A673 (cell line): ENCODE data around the gene LRP1-AS. TPM values are rescaled to one million over a fixed set of nuclear protein-coding genes. Genes with fewer than 3 reads are reported as not detected.

ENCODE experiments used
- Bru-seq: library from RNA; stranded (reverse); fragments of 400-500 nt; gene quantifications from one replicate; lab custom pipeline; 2021; lab: Mats Ljungman, UMichigan
- BruChase-seq, 2 experiments: library from RNA; stranded (reverse); fragments of 400-500 nt; gene quantifications; one replicate each; lab custom pipeline; 2021; lab: Mats Ljungman, UMichigan
- BruUV-seq: library from RNA; stranded (reverse); fragments of 400-500 nt; replicated peaks from 2 replicates; lab custom pipeline; 2021; lab: Mats Ljungman, UMichigan
- CTCF ChIA-PET: fragments of 300-600 bp; sonication (Branson Sonifier 250); formaldehyde crosslinking; loops from one replicate; lab custom pipeline; 2022; ENCODE audit warnings: antibody characterized with exemption; lab: Charles Lee
- POLR2A ChIA-PET: fragments of 300-600 bp; sonication (Branson Sonifier 250); formaldehyde crosslinking; loops from one replicate; lab custom pipeline; 2022; ENCODE audit warnings: antibody characterized with exemption; ENCODE audit not compliant: low non-redundant PET; lab: Charles Lee
- DNase-seq: peaks from one replicate; pipeline ENCODE4 v3.0.0-alpha.2; 2015; ENCODE audit warnings: low spot score
- H3K27ac ChIP-seq: fragments of 200-600 bp; sonication (generic); 2 replicates; pipeline ENCODE4 v1.5.1; 2016; ENCODE audit warnings: mixed run types, low read depth, mild to moderate bottlenecking, mixed read lengths, antibody characterized with exemption, low read length; ENCODE audit not compliant: poor library complexity, severe bottlenecking
- H3K27me3 ChIP-seq: fragments of 200-600 bp; sonication (generic); replicated peaks from 2 replicates; pipeline ENCODE4 v1.6.1; 2017; ENCODE audit warnings: mixed run types, low read depth, mild to moderate bottlenecking, mixed read lengths, antibody characterized with exemption, low read length; ENCODE audit not compliant: insufficient read depth, poor library complexity
- H3K36me3 ChIP-seq: fragments of 200-600 bp; sonication (generic); 2 replicates; pipeline ENCODE4 v1.6.1; 2016; ENCODE audit warnings: mixed run types, mild to moderate bottlenecking, mixed read lengths, antibody characterized with exemption, low read length; ENCODE audit not compliant: insufficient read depth, poor library complexity, severe bottlenecking
- H3K4me1 ChIP-seq: fragments of 200-600 bp; sonication (generic); 2 replicates; pipeline ENCODE4 v1.6.1; 2017; ENCODE audit warnings: mixed run types, mild to moderate bottlenecking, mixed read lengths, antibody characterized with exemption, low read length; ENCODE audit not compliant: insufficient read depth, poor library complexity, severe bottlenecking
- H3K4me3 ChIP-seq: fragments of 200-600 bp; sonication (generic); 2 replicates; pipeline ENCODE4 v1.5.1; 2016; ENCODE audit warnings: low read depth, mixed run types, mild to moderate bottlenecking, mixed read lengths, low read length; ENCODE audit not compliant: poor library complexity, severe bottlenecking
- H3K9me3 ChIP-seq: fragments of 200-600 bp; sonication (generic); 2 replicates; pipeline ENCODE4 v1.6.1; 2016; ENCODE audit warnings: mixed run types, low read depth, mild to moderate bottlenecking, mixed read lengths, antibody characterized with exemption, low read length; ENCODE audit not compliant: poor library complexity, severe bottlenecking
- CTCF ChIP-seq: fragments of 300-800, 200-600 bp; sonication (generic); conservative IDR thresholded peaks from 2 replicates; pipeline ENCODE4 v1.5.1; 2017; ENCODE audit warnings: low read depth, mild to moderate bottlenecking, antibody characterized with exemption, low read length, moderate library complexity, mixed read lengths
- EZH2 ChIP-seq: fragments of 200-600 bp; sonication (generic); IDR thresholded peaks from 2 replicates; pipeline ENCODE4 v1.6.1; 2017; ENCODE audit warnings: borderline replicate concordance, low read depth, mild to moderate bottlenecking, mixed read lengths, antibody characterized with exemption, low read length; ENCODE audit not compliant: poor library complexity, severe bottlenecking
- intact Hi-C: fragments of 100-400 bp; cut with micrococcal nuclease; formaldehyde crosslinking; loops from one replicate; pipeline ENCODE4 v1.10.0; 2022; ENCODE audit not compliant: unreplicated experiment
- long read RNA-seq: library from polyadenylated mRNA; stranded (forward); transcript quantifications from one replicate; pipeline ENCODE4 v2.0.0, GENCODE V29; 2022
- total RNA-seq: library from RNA; stranded (reverse); gene quantifications from 2 replicates; pipeline ENCODE4 v1.2.3, GENCODE V29; 2021

Gene LRP1-AS
- total RNA-seq (not detected in 2 replicates), Bru-seq, nascent RNA (not detected), BruChase-seq, experiment 1, labeled RNA remaining after a 2-hour chase (not detected), BruChase-seq, experiment 2, labeled RNA remaining after a 6-hour chase (not detected)
- long read RNA-seq: 0 reads

GRCh38 chr12:57146961-57147944 lies at the start of gene LRP1-AS:
Gene LRP1-AS, minus strand, starts transcription at chr12:57147619.
- peaks cover 17% of the 10 kb centered on the region for H3K36me3 ChIP-seq
- BruUV-seq: no TSS peak

GRCh38 chr12:57196956-57197355 lies 49.5 kb upstream of the LRP1-AS start:
- intact Hi-C loops: no loop called here
- ChIA-PET CTCF (no interaction called here), POLR2A (no interaction called here)
- Histone ChIP-seq H3K4me3 (no peak overlapping the region), H3K4me1 (no peaks in the 10 kb centered on the region), H3K27me3 (no peaks in the 10 kb centered on the region), H3K9me3 (no peaks in the 10 kb centered on the region), H3K36me3 (peaks cover 19% of the 10 kb centered on the region), H3K27ac (no peak overlapping the region)
- DNase-seq: no peak
- TF ChIP-seq CTCF (no peak), EZH2 (no peak)
- no TSS peak for BruUV-seq

More at GRCh38 chr12:57146961-57147944, at the start of gene LRP1-AS:
- intact Hi-C loops: no loop called here
- DNase-seq: no peak
- no peak for TF ChIP-seq EZH2
- no peak for TF ChIP-seq CTCF
- no peak within 1 kb of the TSS for H3K27ac ChIP-seq
- CTCF ChIA-PET: no interaction called here
- H3K4me1 ChIP-seq: no peaks in the 10 kb centered on the region
- no peaks in the 10 kb centered on the region for H3K9me3 ChIP-seq
- H3K4me3 ChIP-seq: no peak within 1 kb of the TSS
- POLR2A ChIA-PET: interaction anchor here (0.6 kb wide), 1 partner anchor 71 kb away, joined by 7 read pairs; no protein-coding TSS in a partner anchor
- no peaks in the 10 kb centered on the region for H3K27me3 ChIP-seq

- H3K27me3 ChIP-seq: no peaks in the 10 kb centered on the region
- intact Hi-C loops: no loop called here
- H3K4me3 ChIP-seq: no peak overlapping the region
- peaks cover 14% of the 10 kb centered on the region for H3K36me3 ChIP-seq
- no peaks in the 10 kb centered on the region for H3K4me1 ChIP-seq
- BruUV-seq: no TSS peak
- TF ChIP-seq EZH2 (no peak), CTCF (no peak)
- POLR2A ChIA-PET: no interaction called here
- no peak overlapping the region for H3K27ac ChIP-seq
- DNase-seq: no peak
- CTCF ChIA-PET: no interaction called here
- H3K9me3 ChIP-seq: no peaks in the 10 kb centered on the region
Observed at GRCh38 chr12:57196439-57196838, 49.0 kb upstream of the LRP1-AS start.
